ENCODE measurements around the gene RALGPS2.
"Not testable (repeated sequence)": the region's sequence is repeated elsewhere in the genome, so short reads cannot be mapped to it uniquely, and the experiment has no call there.

The RALGPS2 gene

DNA sequence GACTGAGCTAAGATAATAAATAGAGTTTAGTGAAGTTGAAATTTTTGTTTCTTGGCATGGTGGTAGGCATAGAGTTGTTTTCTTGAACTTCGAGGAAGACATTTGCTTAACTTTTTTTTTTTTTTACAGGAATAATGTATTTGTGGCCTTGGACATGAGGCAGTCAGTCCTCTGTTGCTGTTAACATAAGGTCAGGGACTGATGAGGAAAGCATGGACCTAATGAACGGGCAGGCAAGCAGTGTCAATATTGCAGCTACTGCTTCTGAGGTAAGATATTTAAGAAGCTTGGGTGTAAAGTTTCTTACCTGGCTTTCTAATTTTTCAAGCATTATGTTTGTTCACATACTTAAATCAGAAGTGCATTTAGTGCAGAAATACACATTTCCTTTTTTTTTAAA, 51.5 kb downstream of the RALGPS2 start:
- no peak for DNase-seq

- peak; percentile 16 for DNase-seq
These were observed 56.7 kb downstream of the RALGPS2 start for GRCh38 chr1:178781533-178782330.

DNA sequence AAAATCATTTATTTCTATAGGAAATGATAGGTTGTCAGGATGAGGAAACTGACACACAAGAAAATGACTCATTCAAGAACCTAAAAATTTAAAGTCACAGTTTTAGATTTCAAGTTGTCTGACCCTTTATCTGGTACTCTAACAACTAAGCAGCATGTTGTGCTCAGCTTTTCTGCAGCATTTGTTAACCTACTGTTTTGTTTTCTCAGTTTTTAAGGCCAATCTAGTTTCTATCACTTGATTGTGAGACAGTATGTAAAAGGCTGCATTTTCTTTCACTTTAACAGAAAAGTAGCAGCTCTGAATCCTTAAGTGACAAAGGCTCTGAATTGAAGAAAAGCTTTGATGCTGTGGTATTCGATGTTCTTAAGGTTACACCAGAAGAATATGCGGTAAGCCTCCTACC, 59.1 kb downstream of the RALGPS2 start:
- DNase-seq: no peak

GRCh38 chr1:178792394-178792793, 67.3 kb downstream of the RALGPS2 start:
- DNase-seq: no peak

DNA sequence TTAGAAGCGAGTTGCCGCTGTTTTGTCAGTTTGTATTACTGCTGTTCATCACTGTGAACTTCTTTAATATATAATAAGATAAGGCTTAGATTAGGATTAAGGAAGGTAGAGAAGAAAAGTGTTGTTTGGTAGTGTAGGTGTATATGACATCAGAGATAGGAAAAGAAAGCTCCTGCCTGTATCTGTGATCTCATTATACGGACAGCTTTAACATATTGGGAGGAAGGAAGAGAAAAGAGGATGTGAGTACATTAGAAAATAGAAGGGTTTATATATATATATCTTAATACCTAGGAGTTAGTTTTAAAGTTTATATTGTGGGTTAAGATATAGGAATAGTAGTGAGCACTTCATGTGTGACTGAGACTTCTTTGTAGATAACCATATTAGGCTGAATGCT, 71.0 kb downstream of the RALGPS2 start:
- no peak for DNase-seq

DNA sequence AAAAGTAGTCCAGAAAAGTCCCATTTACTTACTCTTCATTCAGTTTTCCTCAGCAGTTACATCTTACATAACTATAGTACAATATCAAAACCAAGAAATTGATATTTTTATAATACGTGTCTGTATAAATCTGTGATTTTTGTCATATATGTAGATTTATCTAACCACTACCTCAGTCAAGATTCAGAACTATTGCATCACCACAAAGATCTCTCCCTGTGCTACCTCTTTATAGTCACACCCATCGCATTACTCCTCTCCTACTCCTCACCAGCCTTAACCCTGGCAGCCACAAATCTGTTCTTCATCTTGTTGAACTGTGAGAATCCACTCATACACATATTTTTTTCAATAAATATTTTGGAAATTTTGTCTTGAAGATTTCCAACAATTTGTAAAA, 72.5 kb downstream of the RALGPS2 start:
- DNase-seq: no peak

GRCh38 chr1:178798232-178798861, 73.3 kb downstream of the RALGPS2 start:
- no peak for DNase-seq

- no peak for DNase-seq
These were observed 77.8 kb downstream of the RALGPS2 start for GRCh38 chr1:178802873-178803272.

DNA sequence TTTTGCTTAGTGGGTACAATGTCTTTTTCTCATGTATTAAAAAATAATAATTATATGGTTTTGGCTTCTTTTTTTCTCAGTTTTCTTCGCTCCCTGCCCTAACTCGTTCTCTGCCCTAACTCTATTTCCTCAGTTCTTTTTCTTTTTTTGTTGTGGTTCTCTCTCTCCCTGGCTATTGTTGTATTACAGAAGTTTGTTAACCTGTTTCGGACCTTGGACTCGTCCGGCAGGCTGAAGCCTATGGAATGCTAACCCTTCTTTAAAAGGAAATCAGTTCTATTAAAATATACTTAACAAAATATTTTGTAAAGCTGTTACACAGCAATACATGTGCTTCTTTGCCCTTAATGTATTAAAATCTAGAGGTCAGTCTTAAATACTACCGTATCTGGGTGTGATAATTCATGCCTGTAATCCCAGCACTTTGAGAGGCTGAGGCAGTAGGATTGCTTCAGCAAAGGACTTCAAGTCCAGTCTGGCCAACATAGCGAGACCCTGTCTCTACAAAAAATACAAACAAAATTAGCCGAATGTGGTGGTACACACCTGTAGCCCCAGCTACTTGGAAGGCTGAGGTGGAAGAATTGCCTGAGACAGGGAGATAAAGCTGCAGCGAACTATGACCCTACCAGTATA, 81.7 kb downstream of the RALGPS2 start:
- DNase-seq: no peak

- no peak for DNase-seq
These were observed 83.5 kb downstream of the RALGPS2 start for GRCh38 chr1:178808529-178808928.

- no peak for DNase-seq
These were observed 85.5 kb downstream of the RALGPS2 start for GRCh38 chr1:178810585-178810984.

DNA sequence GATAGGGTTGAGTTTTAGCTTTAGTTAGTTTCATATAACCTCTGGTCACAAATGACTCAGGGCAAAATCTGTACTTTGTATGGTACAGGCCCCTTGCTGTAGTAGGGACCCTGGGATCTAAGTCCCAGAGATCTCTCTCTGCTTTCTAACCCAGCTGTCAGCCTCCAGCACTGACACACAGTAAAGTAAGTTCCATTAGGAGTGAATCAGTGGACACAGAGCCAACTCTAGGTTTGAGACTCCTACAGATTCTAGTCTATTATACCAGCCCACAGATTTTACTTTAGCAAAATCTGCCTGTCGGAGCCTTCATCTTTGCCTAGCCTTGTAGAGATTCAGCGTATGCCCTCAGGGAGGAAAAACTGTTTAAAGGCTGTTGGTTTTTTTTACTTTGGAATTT, 93.4 kb downstream of the RALGPS2 start:
- no peak for DNase-seq

DNA sequence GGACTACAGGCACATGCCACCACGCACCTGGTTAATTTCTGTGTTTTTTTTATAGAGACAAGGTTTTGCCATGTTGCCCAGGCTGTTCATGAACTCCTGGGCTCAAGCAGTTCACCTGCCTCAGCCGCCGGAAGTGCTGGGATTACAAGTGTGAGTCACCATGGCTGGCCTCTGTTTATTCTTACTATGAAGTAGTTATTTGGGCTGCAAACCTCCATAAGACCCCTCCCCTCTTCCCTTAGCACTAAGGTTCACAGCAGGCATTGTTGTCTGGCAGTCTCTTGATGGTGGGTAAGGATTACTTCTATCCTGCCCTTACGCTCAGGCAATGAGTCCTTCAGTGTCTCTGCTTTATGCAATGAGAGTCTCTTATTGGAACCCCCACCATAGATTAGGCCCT, 94.1 kb downstream of the RALGPS2 start:
- no peak for DNase-seq

- no peak for DNase-seq
These were observed 96.3 kb downstream of the RALGPS2 start for GRCh38 chr1:178821134-178821866.

- DNase-seq: no peak
These were observed 100.1 kb downstream of the RALGPS2 start for GRCh38 chr1:178825167-178825566.

GRCh38 chr1:178844436-178844835, 119.4 kb downstream of the RALGPS2 start:
- DNase-seq: no peak

DNA sequence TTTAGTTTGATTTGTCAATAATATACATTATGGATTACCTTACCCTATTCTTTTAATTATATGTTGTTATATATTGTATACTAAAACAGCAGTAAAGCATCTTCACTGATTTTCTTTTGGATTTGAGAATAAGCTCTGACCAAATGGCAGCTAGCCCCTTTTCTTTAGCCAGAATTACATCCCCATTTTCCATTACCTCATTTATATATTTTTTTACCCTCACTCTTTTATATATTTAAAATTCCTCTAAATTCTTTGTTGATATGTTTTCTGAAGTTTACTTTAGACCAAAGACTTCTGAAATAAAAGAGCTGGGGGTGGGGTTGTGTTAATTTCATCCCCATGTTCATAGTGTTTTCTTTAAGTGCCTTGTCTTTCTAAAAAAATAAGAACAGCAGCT, 121.3 kb downstream of the RALGPS2 start:
- DNase-seq: no peak

DNA sequence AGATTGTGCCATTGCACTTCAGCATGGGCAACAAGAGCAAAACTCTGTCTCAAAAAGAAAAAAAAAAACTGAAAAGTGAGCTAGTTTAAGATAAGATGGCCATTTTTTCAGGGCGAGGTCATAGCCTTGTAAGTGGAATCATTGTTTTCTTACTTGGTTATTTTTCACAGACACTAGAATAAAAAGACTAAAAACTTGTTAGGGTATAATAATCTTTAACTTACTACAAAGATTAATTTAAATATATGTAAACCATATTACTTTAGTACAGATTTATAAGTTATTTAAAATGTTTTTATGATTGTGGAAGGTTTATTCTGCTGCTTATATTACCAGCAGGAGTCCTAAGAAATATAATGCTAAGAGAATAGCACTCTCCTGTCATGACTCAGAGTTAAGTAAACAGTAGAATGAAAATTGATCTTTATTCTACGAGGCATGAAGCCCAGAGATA, 122.4 kb downstream of the RALGPS2 start:
- no peak for DNase-seq

DNA sequence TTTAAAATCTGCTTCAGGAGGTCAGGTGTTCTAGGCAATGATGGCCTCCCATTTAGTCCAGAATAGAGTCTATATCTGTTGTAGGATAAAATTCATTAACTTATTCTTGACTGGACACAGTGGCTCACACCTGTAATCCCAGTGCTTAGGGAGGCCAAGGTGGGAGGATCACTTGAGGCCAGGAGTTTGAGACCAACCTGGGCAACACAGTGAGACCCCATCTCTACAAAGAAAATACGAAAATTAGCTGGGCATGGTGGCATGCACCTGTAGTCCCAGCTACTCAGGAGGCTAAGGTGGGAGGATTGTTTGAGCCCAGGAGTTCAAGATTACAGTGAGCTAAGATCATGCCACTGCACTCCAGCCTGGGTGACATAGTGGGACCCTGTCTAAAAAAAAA, 122.9 kb downstream of the RALGPS2 start:
- DNase-seq: not testable (repeated sequence)

DNA sequence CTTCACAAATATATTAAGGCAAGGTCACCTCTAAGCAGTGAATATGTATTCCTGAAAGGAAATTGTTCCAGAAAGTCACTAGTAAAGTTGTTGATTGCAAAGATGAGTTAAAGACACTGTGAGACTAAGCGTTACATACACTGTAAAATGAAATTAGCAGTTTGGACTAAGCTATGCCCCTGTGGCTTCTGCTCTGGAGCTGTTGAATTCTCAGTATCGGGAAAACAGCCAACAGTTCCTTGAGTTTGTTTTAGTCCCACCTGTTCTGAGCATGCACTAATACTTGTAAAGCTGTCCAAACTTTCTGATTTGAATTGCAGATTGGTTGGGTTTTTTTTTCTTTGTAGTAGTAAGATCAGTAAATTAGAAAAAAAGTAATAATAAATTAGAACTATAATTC, 124.9 kb downstream of the RALGPS2 start:
- no peak for DNase-seq

DNA sequence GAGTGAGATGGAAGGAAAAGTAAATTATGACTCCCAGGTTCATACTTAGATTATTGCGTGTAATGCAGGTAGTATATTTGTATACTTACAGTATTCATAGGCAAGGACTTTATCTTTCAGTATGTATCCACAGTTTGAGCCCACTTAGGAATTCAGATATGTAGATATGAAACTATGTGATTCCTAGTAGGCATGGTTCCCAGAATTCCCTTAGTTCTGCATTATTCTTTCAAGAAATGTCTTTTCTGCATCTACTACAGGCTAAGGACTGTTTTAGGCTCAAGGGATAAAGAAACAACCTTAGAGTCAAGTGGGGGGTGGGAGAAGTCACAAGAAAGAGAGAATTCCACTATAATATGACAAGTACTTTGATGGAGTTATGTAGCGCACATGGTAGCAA, 132.1 kb downstream of the RALGPS2 start:
- DNase-seq: no peak

GRCh38 chr1:178862416-178862815, 137.4 kb downstream of the RALGPS2 start:
- no peak for DNase-seq

GRCh38 chr1:178862864-178863263, 137.8 kb downstream of the RALGPS2 start:
- DNase-seq: no peak

Measured in right kidney (tissue), 1 donor.